Measurements from ENCODE around the gene NAT8.
"Not testable (repeated sequence)": the region's sequence is repeated elsewhere in the genome, so short reads cannot be mapped to it uniquely, and the experiment has no call there.

Gene NAT8, protein sequence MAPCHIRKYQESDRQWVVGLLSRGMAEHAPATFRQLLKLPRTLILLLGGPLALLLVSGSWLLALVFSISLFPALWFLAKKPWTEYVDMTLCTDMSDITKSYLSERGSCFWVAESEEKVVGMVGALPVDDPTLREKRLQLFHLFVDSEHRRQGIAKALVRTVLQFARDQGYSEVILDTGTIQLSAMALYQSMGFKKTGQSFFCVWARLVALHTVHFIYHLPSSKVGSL

GRCh38 chr2:73642338-73643018, at the start of gene NAT8:
NAT8 (minus strand) TSS chr2:73642422; CDS start chr2:73641628, 794 bp downstream.
- no peak for DNase-seq

DNA sequence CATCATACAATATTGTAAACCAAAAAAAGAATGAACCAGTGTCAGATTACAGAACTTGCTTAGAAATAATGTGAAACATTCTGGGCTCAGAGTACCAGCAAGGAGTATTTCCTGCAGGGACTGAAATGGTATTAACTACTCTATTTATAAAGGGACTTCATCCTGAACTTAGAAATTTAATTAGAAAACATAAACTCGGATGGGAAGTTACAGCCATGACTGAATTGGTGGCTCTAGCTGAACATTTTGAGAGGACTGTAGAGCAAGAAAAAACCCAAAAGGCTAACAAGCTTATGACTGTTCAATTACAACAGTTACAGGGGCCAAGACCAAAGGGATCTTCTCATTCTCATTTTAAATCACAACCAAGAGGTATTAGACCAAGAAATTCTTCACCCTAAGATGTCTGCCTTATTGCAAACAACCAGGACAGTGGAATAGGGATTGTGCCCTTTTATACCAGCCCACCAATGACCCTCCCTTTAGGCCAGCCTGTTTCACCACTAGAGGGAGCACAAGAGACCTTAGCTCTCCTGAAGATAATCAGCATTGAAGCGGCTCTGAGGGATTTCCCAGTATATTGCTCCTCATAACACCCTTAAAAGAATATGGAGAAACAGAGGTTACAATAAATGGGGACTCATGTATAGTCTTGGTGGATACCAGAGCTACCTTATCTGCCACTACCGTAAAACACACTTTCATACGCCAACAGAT, 48.3 kb upstream of the NAT8 start:
- not testable (repeated sequence) for DNase-seq

GRCh38 chr2:73688494-73688893, 46.3 kb upstream of the NAT8 start:
- not testable (repeated sequence) for DNase-seq

DNA sequence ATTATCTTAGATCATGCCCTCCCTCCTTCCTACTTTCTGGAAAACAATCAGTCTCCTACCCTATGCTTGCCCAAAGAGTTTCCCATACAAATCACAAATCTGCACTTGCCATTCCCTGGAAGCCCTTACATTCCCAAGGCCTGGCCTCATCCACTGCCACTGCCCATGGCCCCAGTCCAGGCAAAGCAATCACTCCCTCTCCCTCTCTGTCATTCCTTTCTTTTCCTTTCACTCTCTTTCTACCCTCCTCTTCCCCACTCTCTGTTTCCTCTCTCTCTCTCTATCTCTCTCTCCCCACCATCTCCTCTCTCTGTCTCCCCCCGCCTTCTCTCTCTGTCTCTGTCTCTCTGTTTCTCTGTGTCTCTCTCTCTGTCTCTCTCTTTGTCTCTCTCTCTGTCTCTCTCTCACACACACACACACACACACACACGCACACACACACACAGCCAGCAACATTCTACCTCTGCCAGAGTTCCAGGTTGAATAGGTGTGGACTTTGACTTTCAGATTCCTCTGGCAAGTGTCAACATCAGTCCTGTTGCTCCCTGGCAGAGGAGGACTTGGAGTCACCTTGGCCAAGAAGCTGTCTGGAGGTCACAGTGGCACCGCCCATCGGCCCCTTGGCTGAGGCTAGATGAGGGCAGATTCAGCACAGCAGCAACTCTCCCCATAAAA, 43.7 kb upstream of the NAT8 start:
- DNase-seq: no peak

GRCh38 chr2:73684905-73685304, 42.7 kb upstream of the NAT8 start:
- DNase-seq: not testable (repeated sequence)

DNA sequence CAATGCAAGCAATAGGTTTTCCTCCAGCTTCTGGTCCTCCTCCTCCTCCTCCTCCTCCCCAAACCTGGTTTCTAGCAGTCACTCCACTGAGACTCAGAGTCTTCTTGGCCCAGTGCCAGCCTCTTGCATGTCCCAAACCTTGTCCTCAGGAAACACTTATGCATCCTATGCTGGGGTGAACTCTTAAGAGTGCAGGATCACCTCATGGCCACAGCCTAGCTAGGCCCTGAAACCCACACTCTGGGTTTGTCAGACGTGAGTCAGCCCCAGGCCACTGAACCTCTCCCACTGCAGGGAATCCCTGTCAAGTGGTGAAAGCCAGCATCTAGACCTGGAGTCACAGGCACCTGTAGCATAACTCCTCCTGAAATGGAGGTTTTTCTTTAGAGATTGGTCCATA, 42.1 kb upstream of the NAT8 start:
- DNase-seq: not testable (repeated sequence)

DNA sequence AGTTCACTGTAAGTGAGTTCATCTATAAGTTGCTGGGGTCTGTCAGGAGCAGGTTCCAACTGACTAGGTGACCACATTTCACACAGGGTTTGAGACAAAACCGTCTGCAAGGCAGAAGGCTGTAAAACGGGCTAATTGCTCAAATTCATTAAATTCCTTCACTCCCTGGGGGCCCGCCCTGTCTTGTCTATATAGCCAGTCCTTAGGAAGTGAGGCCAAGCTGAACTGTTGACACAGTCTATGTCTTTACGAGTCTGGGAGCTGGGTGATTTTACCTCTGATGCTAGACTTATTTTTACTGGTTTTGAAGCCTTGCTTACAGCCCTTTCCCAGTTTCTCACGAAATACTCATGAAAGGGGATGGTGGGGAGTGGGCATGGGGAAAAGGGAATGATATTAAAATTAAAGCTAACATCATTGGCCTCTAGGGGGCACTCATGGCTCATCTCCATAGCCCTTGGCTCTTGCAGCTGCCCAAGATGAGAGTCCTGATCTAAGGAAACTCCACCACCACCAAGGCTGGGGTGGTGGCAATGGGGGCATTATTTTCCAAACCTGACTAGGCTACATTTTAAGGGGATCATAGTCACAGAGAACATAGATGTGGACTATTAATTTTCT, 37.8 kb upstream of the NAT8 start:
- DNase-seq: not testable (repeated sequence)

GRCh38 chr2:73679237-73679636, 37.0 kb upstream of the NAT8 start:
- DNase-seq: not testable (repeated sequence)

GRCh38 chr2:73678008-73678407, 35.8 kb upstream of the NAT8 start:
- DNase-seq: not testable (repeated sequence)

DNA sequence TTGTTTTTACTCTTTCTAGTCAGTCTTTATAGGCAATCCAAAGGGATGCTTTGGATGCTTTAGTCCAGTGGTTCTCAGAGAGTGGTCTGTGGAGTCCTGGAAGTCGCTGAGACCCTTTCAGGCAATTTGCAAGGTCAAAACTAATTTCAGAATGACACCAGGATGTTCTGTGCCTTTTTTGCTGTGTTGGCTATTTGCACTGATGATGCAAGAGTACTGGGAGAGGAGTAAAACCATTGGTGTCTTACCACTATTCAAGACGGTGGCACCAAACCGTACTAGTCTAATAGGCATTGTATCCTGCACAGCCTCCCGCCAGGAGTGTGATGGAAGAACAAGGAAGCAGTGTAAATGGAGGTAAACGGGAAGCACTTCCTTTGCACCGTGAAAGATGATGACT, 34.0 kb upstream of the NAT8 start:
- not testable (repeated sequence) for DNase-seq

DNA sequence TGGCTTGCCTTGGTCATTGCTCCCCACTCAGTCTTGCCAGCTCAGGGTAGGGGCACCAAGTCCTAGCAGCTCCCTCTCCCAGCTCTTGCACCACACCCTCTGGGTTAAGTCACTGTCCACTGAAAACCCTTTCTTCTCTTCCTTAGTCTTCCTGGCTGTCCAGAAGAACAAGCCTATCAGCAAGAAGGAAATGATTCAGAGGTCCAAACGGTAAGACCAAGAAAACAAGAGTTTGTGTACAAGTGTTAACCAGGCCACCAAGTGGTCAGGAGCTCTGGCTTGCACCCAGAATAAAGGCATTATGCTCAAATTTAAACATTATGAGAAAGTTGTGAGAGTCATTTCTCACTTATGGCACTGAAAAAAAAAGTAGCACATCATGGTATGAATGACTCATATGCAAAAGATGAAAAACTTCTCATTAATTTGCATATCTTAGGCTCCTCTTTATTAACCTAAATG, 32.5 kb upstream of the NAT8 start:
- DNase-seq: not testable (repeated sequence)

DNA sequence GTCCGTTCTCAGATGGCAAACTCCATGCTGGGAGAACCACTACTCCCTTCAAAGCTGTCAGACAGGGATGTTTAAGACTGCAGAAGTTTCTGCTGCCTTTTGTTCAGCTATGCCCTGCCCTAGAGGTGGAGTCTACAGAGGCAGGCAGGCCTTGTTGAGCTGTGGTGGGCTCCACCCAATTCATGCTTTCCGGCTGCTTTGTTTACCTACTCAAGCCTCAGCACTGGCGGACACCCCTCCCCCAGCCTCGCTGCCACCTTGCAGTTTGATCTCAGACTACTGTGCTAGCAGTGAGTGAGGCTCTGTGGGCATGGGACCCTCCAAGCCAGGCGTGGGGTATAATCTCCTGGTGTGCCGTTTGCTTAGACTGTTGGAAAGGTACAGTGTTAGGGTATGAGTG, 27.8 kb upstream of the NAT8 start:
- DNase-seq: not testable (repeated sequence)

DNA sequence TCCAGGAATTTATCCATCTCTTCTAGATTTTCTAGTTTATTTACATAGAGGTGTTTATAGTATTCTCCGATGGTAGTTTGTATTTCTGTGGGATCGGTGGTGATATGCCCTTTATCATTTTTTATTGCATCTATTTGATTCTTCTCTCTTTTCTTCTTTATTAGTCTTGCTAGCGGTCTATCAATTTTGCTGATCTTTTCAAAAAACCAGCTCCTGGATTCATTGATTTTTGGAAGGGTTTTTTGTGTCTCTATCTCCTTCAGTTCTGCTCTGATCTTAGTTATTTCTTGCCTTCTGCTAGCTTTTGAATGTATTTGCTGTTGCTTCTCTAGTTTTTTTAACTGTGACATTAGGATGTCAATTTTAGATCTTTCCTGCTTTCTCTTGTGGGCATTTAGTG, 25.0 kb upstream of the NAT8 start:
- DNase-seq: not testable (repeated sequence)

- no peak for DNase-seq
These were observed 12.0 kb upstream of the NAT8 start for GRCh38 chr2:73654175-73654574.

DNA sequence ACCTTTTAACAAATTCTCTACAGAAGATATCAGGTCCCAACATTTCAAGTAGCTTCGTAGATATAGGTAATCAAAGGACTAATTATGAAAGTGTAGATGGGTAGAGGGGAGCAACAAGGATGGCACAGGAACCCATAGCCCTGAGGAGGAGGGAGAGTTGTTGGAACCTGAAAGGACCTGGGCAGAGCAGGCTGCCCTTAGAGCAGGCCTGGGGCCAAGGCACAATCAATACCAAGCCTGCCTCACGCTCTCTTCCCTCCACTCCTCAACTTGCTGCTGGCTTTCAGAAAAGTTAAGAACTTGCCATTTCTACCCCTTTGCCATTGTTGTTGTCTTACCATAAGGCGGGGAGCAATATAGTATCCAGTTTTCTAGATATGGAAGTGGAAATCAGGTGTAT, 10.1 kb upstream of the NAT8 start:
- DNase-seq: no peak

DNA sequence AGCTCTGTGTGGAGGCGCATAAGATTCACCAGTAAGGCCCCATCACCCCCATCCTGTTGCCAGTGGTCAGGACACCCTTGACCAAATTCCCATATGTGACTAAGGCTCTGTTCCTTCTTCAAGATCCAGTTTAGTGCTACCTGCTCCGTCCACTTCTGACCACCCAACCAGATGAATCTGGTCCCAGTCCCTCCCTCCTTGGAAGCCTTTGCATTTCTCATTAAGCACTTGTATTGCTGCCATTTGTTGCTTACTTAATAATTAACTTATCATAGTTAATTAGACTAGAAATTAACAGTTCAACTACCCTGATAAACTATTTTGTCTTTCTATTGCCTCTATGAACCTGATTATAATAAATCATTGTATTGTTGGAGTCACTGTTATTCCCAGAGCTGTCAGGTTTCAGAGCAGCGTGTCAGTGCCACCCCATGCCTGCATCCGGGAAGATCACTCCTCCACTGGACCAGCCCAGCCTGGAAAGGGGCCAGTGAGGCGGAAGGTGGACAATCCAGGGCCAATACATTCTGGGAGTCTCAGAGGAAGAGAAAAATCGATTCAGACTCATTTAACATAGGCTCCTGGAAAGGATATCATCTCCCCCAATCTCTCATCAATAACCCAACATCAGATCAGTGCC, 9.5 kb upstream of the NAT8 start:
- no peak for DNase-seq

DNA sequence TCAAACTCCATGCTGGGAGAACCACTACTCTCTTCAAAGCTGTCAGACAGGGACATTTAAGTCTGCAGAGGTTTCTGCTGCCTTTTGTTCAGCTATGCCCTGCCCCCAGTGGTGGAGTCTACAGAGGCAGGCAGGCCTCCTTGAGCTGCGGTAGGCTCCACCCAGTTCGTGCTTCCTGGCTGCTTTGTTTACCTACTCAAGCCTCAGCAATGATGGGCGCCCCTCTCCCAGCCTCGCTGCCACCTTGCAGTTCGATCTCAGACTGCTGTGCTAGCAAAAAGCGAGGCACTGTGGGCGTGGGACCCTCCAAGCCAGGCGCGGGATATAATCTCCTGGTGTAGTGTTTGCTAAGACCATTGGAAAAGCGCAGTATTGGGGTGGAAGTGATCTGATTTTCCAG, 5.5 kb upstream of the NAT8 start:
- not testable (repeated sequence) for DNase-seq

DNA sequence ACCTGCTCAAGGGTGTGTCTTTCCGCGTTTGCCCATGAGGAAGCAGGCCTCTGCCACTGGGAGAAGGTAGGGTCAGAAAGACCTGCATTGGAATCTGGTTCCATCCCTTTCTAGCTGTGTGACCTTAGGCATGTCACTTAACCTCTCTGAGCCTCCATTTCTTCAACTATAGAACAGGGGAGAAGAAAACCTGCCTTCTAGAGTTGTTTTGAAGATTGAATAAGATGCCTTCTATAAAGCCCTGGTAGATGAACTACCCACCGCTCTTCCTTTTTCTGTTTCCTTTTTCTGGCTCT, 507 bp downstream of the NAT8 start:
- no peak for DNase-seq

- DNase-seq: no peak
These were observed 1.1 kb downstream of the NAT8 start for GRCh38 chr2:73640946-73641766.

DNA sequence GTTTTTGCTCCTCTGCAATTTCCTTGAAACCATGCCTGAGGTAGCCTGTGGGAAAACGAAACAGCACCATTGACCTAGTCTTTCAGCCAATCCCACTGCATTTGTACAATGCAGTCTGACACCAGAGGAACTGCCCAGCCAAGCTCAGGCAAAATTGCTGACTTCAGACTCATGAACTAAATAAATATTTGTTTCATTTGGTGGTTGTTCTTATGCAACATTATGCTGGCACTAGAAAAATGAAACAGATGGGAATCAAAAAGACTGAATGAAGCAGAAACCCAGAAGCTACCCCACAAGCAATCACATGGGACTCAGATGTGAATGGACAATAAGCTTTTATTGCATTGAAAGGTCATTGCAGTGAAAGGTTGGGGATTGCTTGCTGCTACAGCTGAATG, 1.7 kb downstream of the NAT8 start:
- no peak for DNase-seq

DNA sequence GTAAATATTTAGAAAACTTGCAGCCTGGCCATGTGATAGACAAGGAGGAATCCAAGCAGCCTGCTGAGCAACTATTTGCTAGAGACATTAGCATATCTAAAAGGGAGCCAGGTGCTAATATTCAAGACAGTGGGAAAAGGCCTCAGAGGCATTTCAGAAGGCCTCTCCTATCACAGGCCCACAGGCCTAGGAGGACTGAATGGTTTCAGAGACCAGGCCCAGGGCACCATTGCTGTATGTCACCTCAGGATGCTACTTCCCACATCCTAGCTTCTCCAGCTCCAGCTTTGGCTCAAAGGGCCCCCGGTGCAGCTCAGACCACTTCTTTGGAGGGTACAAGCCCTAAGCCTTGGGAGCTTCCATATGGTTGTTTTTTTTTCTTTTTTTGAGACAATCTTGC, 3.8 kb downstream of the NAT8 start:
- DNase-seq: no peak

DNA sequence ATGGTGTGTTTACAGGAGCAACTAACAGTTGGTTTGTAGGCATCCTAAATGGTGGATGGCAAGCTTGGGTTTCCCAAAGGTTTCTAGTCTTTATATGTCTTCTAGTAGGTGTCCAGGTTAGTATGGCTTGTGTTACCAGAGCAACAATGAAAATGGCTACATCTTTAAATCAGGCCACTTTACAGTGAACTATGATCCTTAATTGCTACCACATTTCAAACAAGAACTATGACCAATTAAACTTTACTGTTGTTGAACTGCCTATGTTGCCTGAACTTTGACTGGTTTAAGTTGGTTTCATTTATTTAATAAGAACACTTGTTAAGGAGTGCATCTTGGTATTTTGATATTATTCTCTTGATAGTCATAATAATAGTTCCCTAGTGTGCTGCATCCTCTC, 5.2 kb downstream of the NAT8 start:
- DNase-seq: not testable (repeated sequence)
